GM12892 (cell line): ENCODE results near the gene MALRD1.

Experiments used
- POLR2A ChIP-seq: IDR thresholded peaks from 2 replicates; pipeline ENCODE4 v1.6.1; 2011; ENCODE audit warnings: low read depth, low read length, control low read depth
- TAF1 ChIP-seq: IDR thresholded peaks from 2 replicates; pipeline ENCODE4 v1.6.1; 2011; ENCODE audit warnings: low read depth, mild to moderate bottlenecking, control low read depth, low read length, borderline replicate concordance

DNA sequence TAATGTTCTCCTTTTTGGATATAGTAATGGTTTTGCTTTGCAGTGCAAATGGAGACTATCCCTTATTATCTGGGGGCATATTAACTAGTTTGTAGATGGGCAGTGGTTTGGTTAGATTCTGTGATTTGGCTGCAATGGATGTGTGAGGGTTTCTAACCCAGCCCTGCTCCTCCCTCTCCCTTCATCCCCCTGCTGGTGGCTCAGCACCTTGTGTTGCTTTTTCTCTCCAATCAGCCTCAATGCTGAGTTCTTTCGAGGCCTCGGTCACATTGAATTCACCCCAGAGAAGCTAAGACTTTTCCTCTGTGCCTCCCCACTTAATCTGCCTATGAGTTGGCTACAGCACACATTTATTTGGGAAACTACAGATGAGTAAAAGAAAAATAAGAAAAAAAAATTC lies 120.0 kb downstream of the MALRD1 start:
- TF ChIP-seq TAF1 (no peak), POLR2A (no peak)
